RCC 7860 (cell line): ENCODE measurements around the gene TRAP1.
"Not testable (repeated sequence)": the region's sequence is repeated elsewhere in the genome, so short reads cannot be mapped to it uniquely, and the experiment has no call there.

ENCODE experiments used
- DNase-seq: peaks from one replicate; pipeline ENCODE4 v3.0.0-alpha.2; 2015; ENCODE audit warnings: low spot score
- FAIRE-seq: peaks from 2 replicates; lab custom pipeline; 2012; peaks lifted over from hg19 to GRCh38; lab: Jason Lieb, UNC

The TRAP1 gene

DNA sequence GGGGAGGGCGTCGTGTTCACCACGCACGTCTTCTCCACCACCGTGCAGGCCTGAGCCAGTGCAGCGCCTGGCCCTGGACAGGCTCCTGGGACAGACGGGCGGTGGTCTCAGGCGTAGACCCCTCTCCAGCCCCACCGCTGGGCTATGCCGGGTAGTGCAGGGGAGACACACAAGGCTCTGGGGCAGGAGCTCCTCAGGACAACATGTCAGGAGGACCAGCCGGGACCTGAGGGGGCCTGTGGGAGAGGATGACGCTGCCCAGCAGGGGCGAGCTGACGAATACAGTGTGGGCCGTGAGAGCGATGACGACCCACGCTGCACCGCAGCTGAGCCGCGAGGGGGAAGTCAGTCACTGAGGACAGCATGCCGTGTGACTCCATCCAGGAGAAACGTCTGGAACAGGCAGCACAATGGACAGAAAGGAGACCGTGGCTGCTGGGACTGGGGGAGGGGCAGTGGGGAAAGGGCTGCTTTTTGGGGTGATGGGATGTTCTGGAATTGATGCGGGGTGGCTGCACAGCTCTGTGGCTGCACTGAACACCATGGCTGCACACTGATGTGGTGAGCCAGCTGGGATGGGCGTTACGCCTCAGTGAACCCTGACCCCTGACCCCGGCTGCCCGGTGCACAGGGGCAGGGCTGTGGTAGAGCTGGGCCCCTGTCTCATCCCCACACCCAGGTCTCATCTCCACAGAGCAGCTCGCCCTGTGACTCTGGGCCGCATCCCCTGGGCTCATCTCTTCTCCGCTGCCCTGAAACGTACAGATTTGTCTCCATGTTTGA is 42.6 kb downstream of the TRAP1 start:
- DNase-seq: no peak
- no peak for FAIRE-seq

DNA sequence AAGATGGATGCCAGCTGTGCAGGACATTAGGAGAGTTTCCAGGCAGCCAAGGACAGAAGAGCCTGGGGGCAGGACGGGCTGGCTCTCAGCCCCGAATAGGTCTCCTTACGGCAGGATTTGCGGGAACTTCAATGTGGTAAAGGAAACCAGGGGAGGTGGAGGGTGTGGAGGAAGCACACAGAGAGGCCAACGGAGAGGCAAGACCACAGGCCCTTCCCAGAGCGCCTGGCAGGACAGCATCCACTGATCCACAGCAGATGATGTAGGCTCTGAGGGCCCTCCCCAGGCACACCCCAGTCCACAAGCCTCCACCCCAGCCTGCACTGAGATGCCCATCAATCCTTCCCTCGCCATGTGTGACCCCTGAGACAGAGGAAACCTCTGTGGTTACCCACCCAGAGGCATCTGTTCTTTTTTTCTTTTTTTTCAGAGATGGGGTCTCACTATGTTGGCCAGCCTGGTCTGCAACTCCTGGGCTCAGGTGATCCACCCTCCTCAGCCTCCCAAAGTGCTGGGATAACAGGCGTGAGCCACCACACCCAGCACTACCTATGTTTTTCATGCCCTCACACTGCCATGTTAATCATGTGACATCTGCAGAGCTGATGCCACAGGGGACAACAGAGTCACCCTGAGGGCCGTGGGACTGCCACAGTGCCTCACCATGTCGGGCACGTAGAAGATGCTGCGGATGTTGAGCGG is 43.5 kb downstream of the TRAP1 start:
- no peak for FAIRE-seq
- DNase-seq: no peak

DNA sequence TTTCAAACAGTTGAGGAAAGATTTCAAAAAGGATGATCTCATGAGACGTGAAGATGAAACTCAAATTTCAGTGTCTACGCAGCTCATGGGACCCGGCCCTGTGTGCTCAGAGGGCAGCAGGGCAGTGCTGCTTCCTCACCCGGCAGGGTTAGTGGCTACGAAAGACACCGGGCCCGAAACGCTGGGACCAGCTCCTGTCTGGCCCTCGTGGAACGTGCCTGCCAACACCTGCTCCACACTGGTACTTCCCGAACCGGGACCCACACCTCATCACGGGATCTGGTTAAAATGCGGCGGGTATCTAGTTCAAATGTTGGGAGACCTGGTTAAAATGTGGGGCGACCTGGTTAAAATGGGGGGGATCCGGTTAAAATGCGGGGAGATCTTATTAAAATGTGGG is 44.1 kb downstream of the TRAP1 start:
- FAIRE-seq (no peak), DNase-seq (no peak)

DNA sequence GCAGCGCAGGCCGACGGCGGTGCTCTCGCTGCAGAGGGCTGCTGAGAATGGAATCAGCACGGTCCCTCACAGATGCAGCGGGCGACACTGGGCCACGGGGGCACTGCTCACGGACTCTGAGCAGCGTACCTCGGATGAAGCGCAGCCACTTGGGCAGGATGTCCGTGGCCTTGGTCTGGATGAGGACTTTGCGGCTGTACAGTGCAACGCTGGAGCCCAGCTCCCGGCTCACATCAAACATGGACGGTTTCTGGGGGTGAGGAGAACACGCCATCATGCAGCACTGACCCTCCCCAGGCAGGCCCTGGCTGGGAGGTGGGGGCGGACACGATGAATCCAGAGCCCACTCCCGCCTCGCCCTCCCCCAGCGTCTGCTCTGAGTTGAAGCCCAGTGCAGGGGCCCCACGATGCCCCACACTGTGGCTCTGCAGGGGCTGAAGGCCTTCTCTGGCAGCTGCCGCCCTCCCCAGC is 44.7 kb downstream of the TRAP1 start:
- no peak for FAIRE-seq
- DNase-seq: no peak

DNA sequence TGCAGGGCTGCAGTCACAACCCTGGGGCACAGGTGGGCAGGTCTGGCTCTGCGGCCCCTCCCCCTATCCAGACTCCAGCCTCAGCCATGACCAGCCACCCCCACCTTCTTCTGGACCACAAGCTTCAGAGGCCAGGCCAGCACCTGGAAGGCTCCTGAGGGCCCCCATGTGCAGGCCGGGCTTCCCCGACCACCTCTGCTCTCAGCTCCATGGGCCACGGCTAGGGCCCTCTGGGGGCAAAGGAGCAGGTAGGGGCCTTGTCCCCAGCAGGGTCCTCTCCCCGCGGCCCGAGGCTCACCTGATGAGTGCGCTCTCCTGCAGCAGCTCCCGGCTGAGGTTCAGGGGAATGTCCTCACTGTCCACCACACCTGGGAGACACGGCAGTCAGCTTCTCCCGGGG is 45.9 kb downstream of the TRAP1 start:
- DNase-seq: no peak

DNA sequence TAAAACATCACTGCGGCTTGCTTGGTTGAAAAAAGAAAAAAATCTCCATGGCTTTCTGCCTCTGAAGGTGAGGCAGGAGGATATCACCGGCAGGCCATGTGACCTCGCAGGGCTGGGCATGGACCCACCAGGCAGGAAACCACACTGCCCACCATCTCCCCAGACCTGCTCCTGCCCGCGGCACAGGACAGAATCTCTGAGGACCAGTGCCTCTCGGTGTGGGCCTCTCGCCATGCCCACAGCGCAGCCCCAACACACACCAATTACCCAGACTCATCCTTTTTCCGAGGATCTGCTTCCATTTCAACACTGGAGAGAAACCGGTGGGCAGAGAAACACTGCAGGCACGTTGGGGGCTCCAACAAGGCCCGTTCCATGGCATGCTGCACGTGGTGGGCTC is 46.6 kb downstream of the TRAP1 start:
- FAIRE-seq: no peak

More for the DNA sequence above, 45.9 kb downstream of the TRAP1 start:
- no peak for FAIRE-seq

DNA sequence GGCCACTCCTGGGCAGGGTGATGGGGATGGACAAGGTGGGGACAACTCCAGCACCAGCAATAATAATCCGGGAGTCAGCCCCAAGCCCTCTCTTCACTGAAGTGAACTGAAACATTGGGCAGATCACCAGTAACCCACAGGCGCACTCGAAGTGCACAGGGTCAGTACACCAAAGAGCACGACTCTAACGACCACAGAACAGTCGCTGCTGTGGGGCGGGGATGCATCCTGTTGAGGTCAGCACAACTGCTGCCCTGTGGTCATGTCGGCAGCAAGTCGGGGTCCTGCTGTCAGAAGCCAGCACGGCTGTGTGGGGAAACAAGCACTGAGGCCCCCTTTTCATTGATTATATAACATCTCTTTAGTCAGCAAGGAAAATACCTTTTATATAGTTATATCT is 48.2 kb downstream of the TRAP1 start:
- no peak for DNase-seq
- FAIRE-seq: no peak

More for the DNA sequence above, 46.6 kb downstream of the TRAP1 start:
- DNase-seq: no peak

DNA sequence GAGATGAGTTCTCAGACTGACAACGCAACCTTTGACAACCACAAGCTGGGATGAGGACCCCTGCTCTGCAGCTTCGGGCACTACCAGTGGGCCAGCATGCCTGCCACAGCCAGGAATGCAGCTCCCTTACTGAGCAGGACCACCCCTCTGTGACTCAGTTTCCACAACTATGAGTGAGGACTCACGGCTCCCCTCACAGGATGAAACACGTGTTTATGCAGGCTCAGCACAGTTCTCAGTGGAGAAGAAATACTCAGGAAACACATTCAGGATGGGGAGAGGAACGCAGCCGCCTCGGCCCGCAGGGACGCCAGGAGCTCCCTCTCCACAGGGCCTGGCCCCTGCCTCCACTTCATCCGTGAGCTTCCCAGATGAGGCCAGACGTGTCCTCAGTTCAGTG is 48.7 kb downstream of the TRAP1 start:
- FAIRE-seq (no peak), DNase-seq (no peak)

DNA sequence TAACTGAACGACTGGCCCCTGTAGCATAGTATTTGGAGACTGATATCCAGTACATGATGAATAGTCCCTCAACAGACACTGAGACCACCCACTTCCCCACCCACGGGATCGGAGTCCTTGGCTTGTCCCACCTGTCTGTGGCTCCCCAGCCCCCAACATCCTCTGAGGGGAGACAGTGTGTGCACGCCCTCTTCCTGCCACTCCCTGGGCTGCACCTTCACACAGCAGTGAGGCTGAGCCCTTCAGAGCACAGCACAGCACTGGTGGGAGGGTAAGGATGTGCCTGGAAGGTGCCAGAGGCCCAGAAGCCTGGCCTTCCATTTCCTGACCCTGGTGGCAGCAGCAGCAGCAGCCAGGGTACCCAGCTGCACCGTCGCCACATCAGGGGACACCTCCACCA is 51.8 kb downstream of the TRAP1 start:
- FAIRE-seq: no peak

DNA sequence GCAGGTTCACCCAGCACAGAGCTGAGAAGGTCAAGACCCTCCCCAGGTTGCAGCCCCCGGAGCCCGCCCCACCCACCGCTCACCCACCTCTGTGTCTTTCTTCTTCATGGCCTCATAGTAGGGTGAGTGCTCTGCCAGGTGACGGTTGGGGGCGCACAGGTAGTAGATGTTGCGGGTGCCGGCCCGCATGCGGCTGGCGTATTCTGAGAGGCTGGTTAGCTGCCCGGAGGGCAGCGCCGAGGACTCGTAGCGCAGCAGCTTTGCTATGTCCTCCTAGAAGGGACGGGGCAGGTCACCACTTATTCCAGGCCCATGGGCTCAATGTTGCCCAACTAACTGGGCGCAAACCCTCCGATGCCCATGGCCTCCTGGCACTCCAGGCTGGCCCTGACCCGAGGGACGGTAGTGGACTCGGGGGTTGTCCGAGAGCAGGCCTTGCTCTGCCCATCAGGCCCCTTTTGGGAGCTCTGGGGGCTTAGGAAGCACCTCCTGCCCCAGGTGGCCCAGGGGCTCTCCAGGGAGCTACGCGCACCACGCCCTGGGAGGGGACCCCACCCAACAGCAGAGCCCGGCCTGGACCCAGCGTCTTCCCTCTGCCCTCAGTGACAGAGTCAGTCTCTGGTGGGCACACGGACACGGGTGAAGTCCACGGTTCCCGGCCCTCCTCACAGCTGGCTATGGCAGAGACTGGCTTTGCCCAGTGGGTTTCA is 53.0 kb downstream of the TRAP1 start:
- no peak for DNase-seq
- FAIRE-seq: no peak

More for the DNA sequence above, 51.8 kb downstream of the TRAP1 start:
- DNase-seq: no peak

DNA sequence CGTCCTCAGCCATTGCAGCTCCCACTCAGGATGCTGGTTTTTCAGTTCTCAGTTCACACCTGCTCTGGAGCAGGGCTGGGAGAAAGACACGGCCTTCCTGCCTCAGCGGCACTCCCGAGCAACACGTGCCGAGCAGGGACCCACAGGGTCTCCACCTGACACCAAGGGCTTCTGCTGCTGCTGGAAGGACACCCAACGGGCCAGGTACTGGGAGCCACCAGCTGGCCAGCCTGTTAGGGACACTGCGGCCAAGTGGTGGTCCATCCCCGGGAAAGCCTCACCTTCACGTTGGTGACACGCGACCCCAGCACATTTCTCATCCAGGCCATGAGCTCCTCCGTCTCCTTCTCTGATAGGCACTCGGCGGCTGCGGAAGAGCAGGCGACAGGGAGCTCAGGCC is 54.7 kb downstream of the TRAP1 start:
- DNase-seq (no peak), FAIRE-seq (no peak)

DNA sequence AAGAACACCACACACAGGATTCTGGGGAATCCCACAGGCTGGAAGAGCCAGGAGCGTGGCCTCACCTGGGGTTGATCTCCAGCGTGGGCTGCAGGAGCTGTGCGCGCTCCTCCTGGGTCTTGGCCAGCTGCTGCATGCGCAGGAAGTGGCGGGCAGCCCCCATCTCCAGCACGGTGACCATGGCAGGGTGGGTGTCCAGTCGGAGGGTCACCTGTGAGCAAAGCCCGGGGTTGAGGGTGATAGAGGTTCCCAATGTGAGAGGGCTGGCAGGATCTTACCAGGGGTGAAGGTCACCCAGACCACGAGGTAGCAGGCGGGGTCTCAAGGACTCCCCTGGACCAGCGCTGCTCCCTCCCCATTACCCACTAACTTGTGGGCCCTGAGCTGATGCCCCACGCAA is 55.4 kb downstream of the TRAP1 start:
- FAIRE-seq (no peak), DNase-seq (no peak)

DNA sequence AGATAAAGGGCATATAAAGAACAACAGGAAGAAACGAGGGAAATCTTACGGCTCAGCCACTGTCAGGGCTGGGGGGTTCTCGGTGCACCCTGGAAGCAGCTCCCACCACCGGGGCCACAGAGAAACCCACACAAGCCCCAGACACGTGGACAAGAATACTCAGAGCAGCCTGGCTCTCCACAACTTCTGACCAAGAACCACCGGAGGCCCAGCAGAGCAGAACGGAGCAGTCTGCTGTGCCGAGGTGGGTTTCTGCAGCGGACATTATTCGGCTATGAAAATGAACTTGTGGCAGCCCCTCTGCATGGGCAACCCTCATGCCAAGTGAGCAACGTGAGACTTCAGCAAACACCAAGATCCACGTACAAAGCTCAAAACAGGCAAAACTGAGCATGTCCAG is 56.0 kb downstream of the TRAP1 start:
- no peak for DNase-seq

DNA sequence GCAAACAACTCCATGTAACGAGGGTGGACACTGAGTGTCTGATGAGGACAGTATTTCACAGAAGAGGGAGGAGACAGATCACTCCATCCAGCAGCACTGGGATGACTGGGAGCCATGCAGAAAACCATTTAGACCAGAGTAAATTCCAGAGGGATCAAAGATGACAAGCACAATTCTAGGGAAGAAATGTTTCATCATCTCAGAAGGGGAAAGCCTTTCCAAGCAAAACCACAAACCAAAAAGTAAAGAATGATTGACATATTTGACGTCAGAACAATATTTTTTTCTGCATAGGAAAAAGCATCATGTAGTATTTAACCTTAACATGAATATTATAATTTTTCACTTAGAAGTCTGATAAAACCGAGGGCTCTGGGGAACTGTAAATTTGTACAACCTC is 58.1 kb downstream of the TRAP1 start:
- FAIRE-seq: no peak

More for the DNA sequence above, 56.0 kb downstream of the TRAP1 start:
- no peak for FAIRE-seq

DNA sequence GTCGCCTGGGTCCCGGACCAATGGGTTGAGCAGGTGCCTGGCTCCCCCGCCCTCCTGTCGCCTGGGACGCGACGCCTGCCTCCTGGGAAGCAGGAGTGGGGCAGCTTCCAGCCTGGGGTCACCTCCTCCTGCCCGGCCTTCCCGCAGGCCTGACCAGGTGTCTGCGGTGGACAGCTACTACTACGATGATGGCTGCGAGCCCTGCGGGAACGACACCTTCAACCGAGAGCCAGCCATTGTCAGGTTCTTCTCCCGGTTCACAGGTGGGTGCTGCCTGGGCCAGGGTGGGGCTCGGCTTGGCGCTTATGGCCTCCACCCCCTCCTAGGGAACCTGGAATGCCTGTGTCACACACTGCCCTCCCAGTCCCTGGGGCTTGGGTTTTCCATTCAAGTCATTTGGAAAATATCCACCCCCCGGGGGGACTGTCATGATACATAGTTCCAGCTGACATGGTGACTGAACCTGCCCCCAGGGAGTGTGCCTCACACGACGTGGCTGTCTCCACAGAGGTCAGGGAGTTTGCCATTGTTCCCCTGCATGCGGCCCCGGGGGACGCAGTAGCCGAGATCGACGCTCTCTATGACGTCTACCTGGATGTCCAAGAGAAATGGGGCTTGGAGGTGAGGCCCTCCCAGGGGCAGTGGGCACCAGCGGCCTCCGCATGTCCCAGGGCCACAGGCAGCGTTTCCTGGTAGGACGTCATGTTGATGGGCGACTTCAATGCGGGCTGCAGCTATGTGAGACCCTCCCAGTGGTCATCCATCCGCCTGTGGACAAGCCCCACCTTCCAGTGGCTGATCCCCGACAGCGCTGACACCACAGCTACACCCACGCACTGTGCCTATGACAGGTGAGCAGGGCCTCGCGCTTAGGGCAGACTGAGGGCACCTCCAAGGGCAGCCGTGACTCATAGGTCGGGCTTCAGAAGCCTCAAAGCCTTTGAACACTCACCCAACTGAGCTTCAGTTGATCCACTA is 60.5 kb downstream of the TRAP1 start:
- no peak for DNase-seq
- no peak for FAIRE-seq

More for the DNA sequence above, 58.1 kb downstream of the TRAP1 start:
- no peak for DNase-seq

DNA sequence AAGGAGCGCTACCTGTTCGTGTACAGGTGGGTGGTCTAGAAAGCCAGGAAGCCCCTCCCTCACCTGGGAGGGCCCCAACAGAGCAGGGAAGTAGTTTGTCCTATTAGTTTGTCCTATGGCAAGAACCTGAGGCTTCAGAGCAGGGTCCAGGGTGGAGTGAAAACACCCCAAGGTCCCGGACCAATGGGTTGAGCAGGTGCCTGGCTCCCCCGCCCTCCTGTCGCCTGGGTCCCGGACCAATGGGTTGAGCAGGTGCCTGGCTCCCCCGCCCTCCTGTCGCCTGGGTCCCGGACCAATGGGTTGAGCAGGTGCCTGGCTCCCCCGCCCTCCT is 61.2 kb downstream of the TRAP1 start:
- FAIRE-seq: not testable (repeated sequence)

DNA sequence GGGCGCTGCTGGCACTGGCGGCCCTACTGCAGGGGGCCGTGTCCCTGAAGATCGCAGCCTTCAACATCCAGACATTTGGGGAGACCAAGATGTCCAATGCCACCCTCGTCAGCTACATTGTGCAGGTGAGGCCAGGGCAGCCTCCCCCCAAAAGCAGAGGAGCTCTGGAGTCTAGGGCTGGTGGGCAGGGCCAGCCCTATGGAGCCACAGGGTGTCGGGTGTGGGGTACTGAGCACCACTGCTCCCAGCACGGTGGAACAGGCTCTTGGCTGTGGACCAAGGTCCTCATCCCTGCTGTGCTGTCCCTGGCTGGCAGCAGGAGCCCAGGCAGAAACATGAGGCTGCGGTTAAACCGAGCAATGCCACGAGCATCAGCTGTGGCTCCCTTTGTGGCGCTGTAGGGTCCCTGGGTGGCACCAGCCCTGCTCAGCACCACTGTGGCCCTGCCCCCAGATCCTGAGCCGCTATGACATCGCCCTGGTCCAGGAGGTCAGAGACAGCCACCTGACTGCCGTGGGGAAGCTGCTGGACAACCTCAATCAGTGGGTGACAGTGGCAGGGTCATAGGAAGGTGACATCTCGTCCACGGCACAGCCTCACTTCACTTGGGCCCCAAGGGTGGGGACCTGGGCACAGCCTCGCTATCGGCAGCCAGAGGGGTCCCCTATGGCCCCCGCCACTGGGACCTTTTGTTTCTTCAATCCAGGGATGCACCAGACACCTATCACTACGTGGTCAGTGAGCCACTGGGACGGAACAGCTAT is 61.7 kb downstream of the TRAP1 start:
- FAIRE-seq (no peak), DNase-seq (no peak)

More for the DNA sequence above, 61.2 kb downstream of the TRAP1 start:
- not testable (repeated sequence) for DNase-seq

DNA sequence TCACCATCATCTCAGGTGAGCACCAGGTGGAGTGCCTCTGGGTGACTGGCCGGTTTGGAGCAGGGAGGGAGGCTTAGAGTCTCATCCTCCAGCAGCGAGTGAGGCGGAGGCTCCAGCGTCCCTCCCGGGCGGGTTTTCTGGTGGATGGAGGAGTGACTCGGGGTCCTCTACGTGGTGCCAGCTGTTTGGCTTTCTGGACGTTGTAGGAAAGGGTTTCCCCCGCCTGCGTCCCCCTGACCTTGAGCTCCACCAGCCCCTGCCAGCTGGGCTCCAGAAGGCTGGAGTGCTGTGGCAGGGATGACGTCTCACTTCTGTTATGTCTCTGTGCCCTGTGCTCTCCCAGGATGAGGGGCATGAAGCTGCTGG is 62.3 kb downstream of the TRAP1 start:
- DNase-seq (no peak), FAIRE-seq (no peak)

DNA sequence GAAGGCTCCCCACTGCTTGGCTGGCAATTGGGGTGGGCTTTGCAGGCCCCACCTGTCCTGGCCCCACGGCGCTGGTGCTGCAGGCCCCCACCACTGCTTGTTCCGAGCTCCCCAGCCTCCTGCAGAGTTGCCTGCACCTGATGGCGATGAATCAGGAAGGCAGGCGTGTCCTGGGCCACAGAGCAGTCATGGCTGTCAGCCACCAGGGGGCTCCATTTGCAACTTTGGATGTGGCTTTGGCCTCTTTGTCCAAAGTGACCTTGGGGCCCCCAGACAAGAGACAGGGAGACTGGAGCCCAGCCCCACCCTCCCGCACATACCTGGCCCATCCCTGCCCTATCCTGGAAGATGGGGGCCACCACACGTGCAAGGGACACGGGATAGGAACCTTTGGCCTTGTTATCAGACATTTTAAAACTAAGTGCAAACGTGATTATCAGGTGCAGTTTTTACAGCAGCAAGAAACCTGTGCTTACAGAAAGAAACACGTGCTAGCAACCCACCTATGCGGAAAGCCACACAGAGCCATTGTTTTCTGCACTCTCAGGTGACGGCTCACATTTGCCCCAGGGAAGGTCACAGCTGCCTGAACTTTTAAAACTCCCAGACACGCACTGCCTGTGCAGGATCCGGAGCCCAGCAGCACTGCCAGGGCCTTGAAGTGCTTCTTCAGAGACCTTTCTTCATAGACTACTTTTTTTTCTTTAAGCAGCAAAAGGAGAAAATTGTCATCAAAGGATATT is 62.9 kb downstream of the TRAP1 start, which contains the start of gene DNASE1:
DNASE1 (plus strand) TSS at position 443 of the 743 bp plus-strand sequence. CDS start 683 bp downstream, outside the sequence.
- DNase-seq (peak; percentile 39), FAIRE-seq (no peak)
